GM13976 (cell line): Measurements from ENCODE around the gene AANAT.

Source experiments
- DNase-seq: peaks from one replicate; pipeline ENCODE4 v3.0.0; 2012; ENCODE audit warnings: low spot score
- CTCF ChIP-seq: IDR thresholded peaks from 2 replicates; pipeline ENCODE4 v1.5.1; 2012; ENCODE audit warnings: borderline replicate concordance, mild to moderate bottlenecking; ENCODE audit not compliant: insufficient read depth; ENCODE audit errors: extremely low read depth, missing control alignments, control extremely low read depth
- in situ Hi-C: fragments of 300-500 bp; cut with MboI; formaldehyde crosslinking; loops from one replicate; pipeline ENCODE4 v1.12.0; 2022; ENCODE audit warnings: low sequenced_read_pairs, mixed read lengths, inconsistent platforms; ENCODE audit not compliant: unreplicated experiment

The AANAT gene

GRCh38 chr17:76484228-76484725 lies 16.9 kb downstream of the AANAT start:
- DNase-seq = no peak
- TF ChIP-seq CTCF = no peak
- in situ Hi-C loops = no loop called here

DNA sequence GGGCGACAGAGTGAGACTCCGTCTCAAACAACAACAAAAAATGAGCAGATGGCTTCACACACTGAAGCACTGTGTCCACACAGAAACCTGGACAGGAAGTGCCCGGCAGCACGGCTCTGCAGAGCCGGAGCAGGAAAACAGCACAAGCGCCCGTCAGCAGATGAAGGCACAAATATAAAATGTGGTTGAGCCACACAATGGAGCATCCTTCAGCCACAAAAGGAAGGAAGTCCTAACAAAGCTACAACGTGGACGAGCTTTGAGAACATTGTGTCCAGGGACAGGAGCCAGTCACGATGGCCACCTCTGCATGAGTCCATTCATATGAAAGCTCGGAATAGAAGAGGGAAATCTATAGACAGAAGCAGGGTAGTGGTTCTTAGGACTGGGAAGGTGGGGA lies 18.2 kb downstream of the AANAT start:
- no peak for TF ChIP-seq CTCF
- in situ Hi-C loops = no loop called here
- no peak for DNase-seq

GRCh38 chr17:76487451-76488192 lies 20.2 kb downstream of the AANAT start:
- in situ Hi-C loops = no loop called here
- no peak for DNase-seq
- TF ChIP-seq CTCF = no peak

DNA sequence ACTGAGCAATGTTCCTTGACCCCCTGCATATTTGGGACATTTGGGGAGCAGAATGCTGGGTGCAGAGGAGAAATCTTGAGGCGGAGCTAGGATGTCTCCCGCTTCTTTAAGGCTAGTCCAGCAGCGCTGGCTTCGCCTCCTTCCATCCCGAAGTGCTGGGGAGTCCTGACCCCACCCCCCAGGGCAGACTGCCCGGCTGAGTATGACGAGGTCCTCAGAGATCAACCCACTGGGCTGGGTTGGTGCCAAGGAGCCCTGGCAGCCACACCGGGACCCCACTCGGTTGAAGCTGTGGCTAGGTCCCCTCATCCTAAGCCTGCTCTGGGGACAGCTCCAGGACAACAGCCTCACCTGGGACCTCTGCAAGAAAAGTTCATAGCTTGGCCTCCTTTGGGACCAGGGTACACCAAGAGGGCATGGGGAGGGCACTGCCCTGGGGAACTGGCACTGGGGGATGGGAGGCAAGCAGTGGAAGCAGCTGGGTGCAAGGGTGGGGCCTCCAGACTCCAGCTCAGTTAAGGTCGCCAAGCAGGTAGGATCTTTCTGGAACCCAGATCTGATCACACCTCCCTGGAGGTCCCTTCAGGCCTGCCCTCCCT lies 22.8 kb downstream of the AANAT start:
- DNase-seq = no peak
- no peak for TF ChIP-seq CTCF
- in situ Hi-C loops = no loop called here

- in situ Hi-C loops = no loop called here
- no peak for TF ChIP-seq CTCF
- no peak for DNase-seq
Observed at GRCh38 chr17:76491271-76492122, 24.1 kb downstream of the AANAT start.
